H9 (cell line): ENCODE data around the gene CAVIN2. TPM values are rescaled to one million over a fixed set of nuclear protein-coding genes. Genes with fewer than 3 reads are reported as not detected.

ENCODE experiments used
- DNase-seq: peaks from one replicate; pipeline ENCODE4 v3.0.0-alpha.2; 2017
- H2AFZ ChIP-seq: one replicate; pipeline ENCODE4 v1.6.1; 2013; ENCODE audit warnings: mild to moderate bottlenecking, low read length, control low read depth, moderate library complexity
- H2AK5ac ChIP-seq: 2 replicates; pipeline ENCODE4 v1.6.1; 2013; ENCODE audit warnings: low read length, control low read depth, mixed read lengths; ENCODE audit not compliant: insufficient read length
- H2BK120ac ChIP-seq: one replicate; pipeline ENCODE4 v1.6.1; 2013; ENCODE audit warnings: low read depth, mild to moderate bottlenecking, low read length, control low read depth, inconsistent platforms; ENCODE audit not compliant: poor library complexity, severe bottlenecking
- H2BK12ac ChIP-seq: 2 replicates; pipeline ENCODE4 v1.6.1; 2013; ENCODE audit warnings: low read length, control low read depth, mixed read lengths, low read depth; ENCODE audit not compliant: insufficient read length
- H2BK15ac ChIP-seq: 2 replicates; pipeline ENCODE4 v1.6.1; 2013; ENCODE audit warnings: low read depth, low read length, control low read depth
- H2BK20ac ChIP-seq: one replicate; pipeline ENCODE4 v1.6.1; 2013; ENCODE audit warnings: low read depth, mild to moderate bottlenecking, low read length, control low read depth, inconsistent platforms; ENCODE audit not compliant: poor library complexity, severe bottlenecking
- H2BK5ac ChIP-seq: 2 replicates; pipeline ENCODE4 v1.6.1; 2013; ENCODE audit warnings: low read length, control low read depth, mixed read lengths; ENCODE audit not compliant: insufficient read length
- H3K14ac ChIP-seq: 2 replicates; pipeline ENCODE4 v1.6.1; 2013; ENCODE audit warnings: low read length, control low read depth; ENCODE audit not compliant: insufficient read depth
- H3K18ac ChIP-seq: 2 replicates; pipeline ENCODE4 v1.6.1; 2013; ENCODE audit warnings: low read depth, mild to moderate bottlenecking, mixed read lengths, low read length, control low read depth; ENCODE audit not compliant: insufficient read length
- H3K23ac ChIP-seq: 2 replicates; pipeline ENCODE4 v1.6.1; 2013; ENCODE audit warnings: low read length, control low read depth, mixed read lengths, low read depth; ENCODE audit not compliant: insufficient read length
- H3K23me2 ChIP-seq: 2 replicates; pipeline ENCODE4 v1.6.1; 2013; ENCODE audit warnings: low read depth, mild to moderate bottlenecking, mixed read lengths, low read length, control low read depth; ENCODE audit not compliant: insufficient read length, poor library complexity, severe bottlenecking
- H3K27ac ChIP-seq: 2 replicates; pipeline ENCODE4 v1.5.1; 2013; ENCODE audit warnings: low read length, control low read depth, mixed read lengths, low read depth; ENCODE audit not compliant: insufficient read length
- H3K27me3 ChIP-seq: 2 replicates; pipeline ENCODE4 v1.6.1; 2013; ENCODE audit warnings: low read length, control low read depth, inconsistent platforms; ENCODE audit not compliant: insufficient read depth
- H3K4ac ChIP-seq: 2 replicates; pipeline ENCODE4 v1.6.1; 2013; ENCODE audit warnings: low read depth, mild to moderate bottlenecking, control low read depth, inconsistent platforms, low read length, moderate library complexity
- H3K4me1 ChIP-seq: 2 replicates; pipeline ENCODE4 v1.6.1; 2013; ENCODE audit warnings: low read length, control low read depth, inconsistent platforms; ENCODE audit not compliant: insufficient read depth
- H3K4me2 ChIP-seq: 2 replicates; pipeline ENCODE4 v1.6.1; 2013; ENCODE audit warnings: low read length, control low read depth, mixed read lengths; ENCODE audit not compliant: insufficient read length, insufficient read depth
- H3K56ac ChIP-seq: 2 replicates; pipeline ENCODE4 v1.6.1; 2013; ENCODE audit warnings: low read depth, mild to moderate bottlenecking, mixed read lengths, low read length, control low read depth; ENCODE audit not compliant: insufficient read length
- H3K79me1 ChIP-seq: 2 replicates; pipeline ENCODE4 v1.6.1; 2013; ENCODE audit warnings: low read depth, mild to moderate bottlenecking, moderate library complexity, low read length, control low read depth, inconsistent platforms; ENCODE audit not compliant: insufficient read depth, poor library complexity, severe bottlenecking
- H3K79me2 ChIP-seq: 2 replicates; pipeline ENCODE4 v1.6.1; 2013; ENCODE audit warnings: low read length, control low read depth, inconsistent platforms; ENCODE audit not compliant: insufficient read depth
- H3K9ac ChIP-seq: 2 replicates; pipeline ENCODE4 v1.6.1; 2013; ENCODE audit warnings: low read length, control low read depth, mixed read lengths; ENCODE audit not compliant: insufficient read length; ENCODE audit errors: extremely low read depth
- H3K9me3 ChIP-seq: one replicate; pipeline ENCODE4 v1.6.1; 2013; ENCODE audit warnings: low read depth, low read length, inconsistent platforms; ENCODE audit not compliant: control insufficient read depth
- H3T11ph ChIP-seq: one replicate; pipeline ENCODE4 v1.6.1; 2013; ENCODE audit warnings: mild to moderate bottlenecking, low read length, control low read depth, inconsistent platforms
- H4K20me1 ChIP-seq: one replicate; pipeline ENCODE4 v1.6.1; 2013; ENCODE audit not compliant: control insufficient read depth, insufficient read length, insufficient read depth
- H4K5ac ChIP-seq: 2 replicates; pipeline ENCODE4 v1.6.1; 2013; ENCODE audit warnings: low read depth, mild to moderate bottlenecking, mixed read lengths, low read length, control low read depth; ENCODE audit not compliant: insufficient read length
- H4K8ac ChIP-seq: replicated peaks from 2 replicates; pipeline ENCODE4 v1.6.1; 2013; ENCODE audit warnings: low read length, control low read depth, mixed read lengths, low read depth; ENCODE audit not compliant: insufficient read length
- H4K91ac ChIP-seq: 2 replicates; pipeline ENCODE4 v1.6.1; 2013; ENCODE audit warnings: low read depth, mild to moderate bottlenecking, moderate library complexity, mixed read lengths, low read length, control low read depth; ENCODE audit not compliant: insufficient read length
- H3K27ac Mint-ChIP-seq, 3 experiments: 2 replicates in 2 of 3; 3 replicates in 1 of 3; pipeline ENCODE4 v1.8.0; 2020 to 2021; ENCODE audit warnings: mixed read lengths in 3 of 3, mild to moderate bottlenecking in 1 of 3, moderate library complexity in 1 of 3
- H3K27me3 Mint-ChIP-seq: 2 replicates; pipeline ENCODE4 v1.8.0; 2021; ENCODE audit warnings: low read depth, mild to moderate bottlenecking, moderate library complexity, mixed read lengths
- H3K36me3 Mint-ChIP-seq, 3 experiments: 2 replicates in 2 of 3; 3 replicates in 1 of 3; pipeline ENCODE4 v1.8.0; 2020 to 2021; ENCODE audit warnings: low read depth in 3 of 3, mixed read lengths in 3 of 3; ENCODE audit not compliant: insufficient read depth in 1 of 3
- H3K4me1 Mint-ChIP-seq, 2 experiments: 2 replicates each; pipeline ENCODE4 v1.8.0; 2020; ENCODE audit warnings: mixed read lengths in 2 of 2
- H3K4me3 Mint-ChIP-seq, 2 experiments: 2 replicates in 1 of 2; 3 replicates in 1 of 2; pipeline ENCODE4 v1.8.0; 2020 to 2021; ENCODE audit warnings: mild to moderate bottlenecking in 2 of 2, mixed read lengths in 2 of 2, moderate library complexity in 1 of 2
- H3K9me3 Mint-ChIP-seq, 2 experiments: 2 replicates in 1 of 2; 3 replicates in 1 of 2; pipeline ENCODE4 v1.8.0; 2020; ENCODE audit warnings: mild to moderate bottlenecking in 2 of 2, mixed read lengths in 2 of 2, moderate library complexity in 1 of 2
- WGBS: extraction: QIAGEN DNeasy Blood & Tissue Kit; methylation state at CpG from one replicate; pipeline ENCODE4 v1.1.7; 2013; ENCODE audit warnings: missing lambda C conversion rate, low lambda C conversion rate, mixed read lengths; ENCODE audit not compliant: insufficient read length; ENCODE audit errors: extremely low coverage; 5-methylcytosine and 5-hydroxymethylcytosine counted together
- total RNA-seq: library from RNA; stranded (reverse); gene quantifications from 2 replicates; pipeline ENCODE4 v1.2.1, GENCODE V29; 2021
- TF ChIP-seq, protein P1 (sequence below): fragments of 200-600 bp; sonication (generic); conservative IDR thresholded peaks from 3 replicates; pipeline ENCODE4 v1.8.0; 2021; ENCODE audit warnings: antibody characterized with exemption, mild to moderate bottlenecking

Gene CAVIN2
- total RNA-seq, 1 experiment from 2014 or later, result not detected

GRCh38 chr2:191855382-191855781, 8.5 kb upstream of the CAVIN2 start:
- Histone ChIP-seq H4K5ac (no peak overlapping the region), H3K18ac (no peak overlapping the region), H2BK20ac (no peak overlapping the region), H3K14ac (no peak overlapping the region), H2BK5ac (no peak overlapping the region), H3K23ac (no peak overlapping the region), H2BK12ac (no peak overlapping the region), H4K20me1 (no peaks in the 10 kb centered on the region), H3K56ac (no peak overlapping the region), H3K9me3 (no peaks in the 10 kb centered on the region), H4K91ac (no peak overlapping the region), H3K9ac (no peak overlapping the region), H3K27ac (no peak overlapping the region), H3K79me1 (no peaks in the 10 kb centered on the region), H2BK120ac (no peak overlapping the region), H2BK15ac (no peak overlapping the region), H2AK5ac (no peak overlapping the region), H3T11ph (no peak overlapping the region), H3K23me2 (no peaks in the 10 kb centered on the region), H3K27me3 (no peaks in the 10 kb centered on the region), H3K4ac (no peak overlapping the region), H4K8ac (no peak overlapping the region), H3K79me2 (no peaks in the 10 kb centered on the region), H2AFZ (no peak overlapping the region), H3K4me1 (peaks cover 5% of the 10 kb centered on the region; the same call in 1 of the 2 replicates), H3K4me2 (no peak overlapping the region)
- peaks cover 0 to 4% of the 10 kb centered on the region in 2 experiments; a peak in 2 of 5 replicates for H3K9me3 Mint-ChIP-seq
- no peaks in the 10 kb centered on the region for H3K27me3 Mint-ChIP-seq
- TF ChIP-seq, protein P1, sequence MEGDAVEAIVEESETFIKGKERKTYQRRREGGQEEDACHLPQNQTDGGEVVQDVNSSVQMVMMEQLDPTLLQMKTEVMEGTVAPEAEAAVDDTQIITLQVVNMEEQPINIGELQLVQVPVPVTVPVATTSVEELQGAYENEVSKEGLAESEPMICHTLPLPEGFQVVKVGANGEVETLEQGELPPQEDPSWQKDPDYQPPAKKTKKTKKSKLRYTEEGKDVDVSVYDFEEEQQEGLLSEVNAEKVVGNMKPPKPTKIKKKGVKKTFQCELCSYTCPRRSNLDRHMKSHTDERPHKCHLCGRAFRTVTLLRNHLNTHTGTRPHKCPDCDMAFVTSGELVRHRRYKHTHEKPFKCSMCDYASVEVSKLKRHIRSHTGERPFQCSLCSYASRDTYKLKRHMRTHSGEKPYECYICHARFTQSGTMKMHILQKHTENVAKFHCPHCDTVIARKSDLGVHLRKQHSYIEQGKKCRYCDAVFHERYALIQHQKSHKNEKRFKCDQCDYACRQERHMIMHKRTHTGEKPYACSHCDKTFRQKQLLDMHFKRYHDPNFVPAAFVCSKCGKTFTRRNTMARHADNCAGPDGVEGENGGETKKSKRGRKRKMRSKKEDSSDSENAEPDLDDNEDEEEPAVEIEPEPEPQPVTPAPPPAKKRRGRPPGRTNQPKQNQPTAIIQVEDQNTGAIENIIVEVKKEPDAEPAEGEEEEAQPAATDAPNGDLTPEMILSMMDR, result no peak
- no CpG with 5 or more reads among the region's 5 CpGs for WGBS
- peaks cover 10% of the 10 kb centered on the region in 2 experiments for H3K4me1 Mint-ChIP-seq
- no peak overlapping the region for H3K4me3 Mint-ChIP-seq
- H3K36me3 Mint-ChIP-seq, result peaks cover 0 to 3% (median 0%) of the 10 kb centered on the region in 3 experiments; a peak in 1 of 7 replicates
- H3K27ac Mint-ChIP-seq, result no peak overlapping the region; a peak in 1 of 7 replicates
- DNase-seq, result no peak
